H1 (cell line): ENCODE measurements around the gene TNIP1. TPM values are rescaled to one million over a fixed set of nuclear protein-coding genes. Genes with fewer than 3 reads are reported as not detected.

ENCODE experiments used
- GTF2F1 ChIP-seq: IDR thresholded peaks from 2 replicates; pipeline ENCODE4 v1.6.1; 2012; ENCODE audit warnings: low read depth, low read length, improper control_type of control experiment, borderline replicate concordance
- SAP30 ChIP-seq: fragments of 300-600 bp; sonication (generic); IDR thresholded peaks from 2 replicates; pipeline ENCODE4 v1.7.1; 2012; ENCODE audit warnings: low read length, moderate library complexity, mild to moderate bottlenecking, inconsistent platforms; ENCODE audit not compliant: insufficient read depth, insufficient replicate concordance
- polyA plus RNA-seq, 7 experiments: library from polyadenylated mRNA; depleted of rRNA in 3 of 7; stranded (reverse) in 5 of 7; unstranded in 2 of 7; fragments of >200 nt in 5 of 7; fragments of 200-250 nt in 2 of 7; gene quantifications; 1 replicate in 5 of 7; 2 replicates in 1 of 7; 4 replicates in 1 of 7; pipeline versions ENCODE4 v1.2.1 to v1.2.3, GENCODE V29; 2011 to 2013; ENCODE audit warnings: missing spikeins in 2 of 7, mixed read lengths in 2 of 7
- total RNA-seq: library from RNA; stranded (reverse); fragmentation: NEBNext Ultra II Directional; extraction: Animal tissue kit (Norgen Biotek cat#: 25700); gene quantifications from 2 replicates; pipeline ENCODE4 v1.2.1, GENCODE V29; 2021
- TF ChIP-seq, protein P1 (sequence below): fragments of 300-600 bp; sonication (generic); IDR thresholded peaks from 2 replicates; pipeline ENCODE4 v1.7.1; 2012; ENCODE audit warnings: low read length, moderate library complexity, mild to moderate bottlenecking, inconsistent platforms; ENCODE audit not compliant: insufficient replicate concordance

The TNIP1 gene
- total and polyA plus RNA-seq, 2 of the 8 experiments (the other 6 are each of a cell fraction or from before 2014, with no cell fraction given), result 14.2 to 31.9 TPM

- TF ChIP-seq, protein P1, sequence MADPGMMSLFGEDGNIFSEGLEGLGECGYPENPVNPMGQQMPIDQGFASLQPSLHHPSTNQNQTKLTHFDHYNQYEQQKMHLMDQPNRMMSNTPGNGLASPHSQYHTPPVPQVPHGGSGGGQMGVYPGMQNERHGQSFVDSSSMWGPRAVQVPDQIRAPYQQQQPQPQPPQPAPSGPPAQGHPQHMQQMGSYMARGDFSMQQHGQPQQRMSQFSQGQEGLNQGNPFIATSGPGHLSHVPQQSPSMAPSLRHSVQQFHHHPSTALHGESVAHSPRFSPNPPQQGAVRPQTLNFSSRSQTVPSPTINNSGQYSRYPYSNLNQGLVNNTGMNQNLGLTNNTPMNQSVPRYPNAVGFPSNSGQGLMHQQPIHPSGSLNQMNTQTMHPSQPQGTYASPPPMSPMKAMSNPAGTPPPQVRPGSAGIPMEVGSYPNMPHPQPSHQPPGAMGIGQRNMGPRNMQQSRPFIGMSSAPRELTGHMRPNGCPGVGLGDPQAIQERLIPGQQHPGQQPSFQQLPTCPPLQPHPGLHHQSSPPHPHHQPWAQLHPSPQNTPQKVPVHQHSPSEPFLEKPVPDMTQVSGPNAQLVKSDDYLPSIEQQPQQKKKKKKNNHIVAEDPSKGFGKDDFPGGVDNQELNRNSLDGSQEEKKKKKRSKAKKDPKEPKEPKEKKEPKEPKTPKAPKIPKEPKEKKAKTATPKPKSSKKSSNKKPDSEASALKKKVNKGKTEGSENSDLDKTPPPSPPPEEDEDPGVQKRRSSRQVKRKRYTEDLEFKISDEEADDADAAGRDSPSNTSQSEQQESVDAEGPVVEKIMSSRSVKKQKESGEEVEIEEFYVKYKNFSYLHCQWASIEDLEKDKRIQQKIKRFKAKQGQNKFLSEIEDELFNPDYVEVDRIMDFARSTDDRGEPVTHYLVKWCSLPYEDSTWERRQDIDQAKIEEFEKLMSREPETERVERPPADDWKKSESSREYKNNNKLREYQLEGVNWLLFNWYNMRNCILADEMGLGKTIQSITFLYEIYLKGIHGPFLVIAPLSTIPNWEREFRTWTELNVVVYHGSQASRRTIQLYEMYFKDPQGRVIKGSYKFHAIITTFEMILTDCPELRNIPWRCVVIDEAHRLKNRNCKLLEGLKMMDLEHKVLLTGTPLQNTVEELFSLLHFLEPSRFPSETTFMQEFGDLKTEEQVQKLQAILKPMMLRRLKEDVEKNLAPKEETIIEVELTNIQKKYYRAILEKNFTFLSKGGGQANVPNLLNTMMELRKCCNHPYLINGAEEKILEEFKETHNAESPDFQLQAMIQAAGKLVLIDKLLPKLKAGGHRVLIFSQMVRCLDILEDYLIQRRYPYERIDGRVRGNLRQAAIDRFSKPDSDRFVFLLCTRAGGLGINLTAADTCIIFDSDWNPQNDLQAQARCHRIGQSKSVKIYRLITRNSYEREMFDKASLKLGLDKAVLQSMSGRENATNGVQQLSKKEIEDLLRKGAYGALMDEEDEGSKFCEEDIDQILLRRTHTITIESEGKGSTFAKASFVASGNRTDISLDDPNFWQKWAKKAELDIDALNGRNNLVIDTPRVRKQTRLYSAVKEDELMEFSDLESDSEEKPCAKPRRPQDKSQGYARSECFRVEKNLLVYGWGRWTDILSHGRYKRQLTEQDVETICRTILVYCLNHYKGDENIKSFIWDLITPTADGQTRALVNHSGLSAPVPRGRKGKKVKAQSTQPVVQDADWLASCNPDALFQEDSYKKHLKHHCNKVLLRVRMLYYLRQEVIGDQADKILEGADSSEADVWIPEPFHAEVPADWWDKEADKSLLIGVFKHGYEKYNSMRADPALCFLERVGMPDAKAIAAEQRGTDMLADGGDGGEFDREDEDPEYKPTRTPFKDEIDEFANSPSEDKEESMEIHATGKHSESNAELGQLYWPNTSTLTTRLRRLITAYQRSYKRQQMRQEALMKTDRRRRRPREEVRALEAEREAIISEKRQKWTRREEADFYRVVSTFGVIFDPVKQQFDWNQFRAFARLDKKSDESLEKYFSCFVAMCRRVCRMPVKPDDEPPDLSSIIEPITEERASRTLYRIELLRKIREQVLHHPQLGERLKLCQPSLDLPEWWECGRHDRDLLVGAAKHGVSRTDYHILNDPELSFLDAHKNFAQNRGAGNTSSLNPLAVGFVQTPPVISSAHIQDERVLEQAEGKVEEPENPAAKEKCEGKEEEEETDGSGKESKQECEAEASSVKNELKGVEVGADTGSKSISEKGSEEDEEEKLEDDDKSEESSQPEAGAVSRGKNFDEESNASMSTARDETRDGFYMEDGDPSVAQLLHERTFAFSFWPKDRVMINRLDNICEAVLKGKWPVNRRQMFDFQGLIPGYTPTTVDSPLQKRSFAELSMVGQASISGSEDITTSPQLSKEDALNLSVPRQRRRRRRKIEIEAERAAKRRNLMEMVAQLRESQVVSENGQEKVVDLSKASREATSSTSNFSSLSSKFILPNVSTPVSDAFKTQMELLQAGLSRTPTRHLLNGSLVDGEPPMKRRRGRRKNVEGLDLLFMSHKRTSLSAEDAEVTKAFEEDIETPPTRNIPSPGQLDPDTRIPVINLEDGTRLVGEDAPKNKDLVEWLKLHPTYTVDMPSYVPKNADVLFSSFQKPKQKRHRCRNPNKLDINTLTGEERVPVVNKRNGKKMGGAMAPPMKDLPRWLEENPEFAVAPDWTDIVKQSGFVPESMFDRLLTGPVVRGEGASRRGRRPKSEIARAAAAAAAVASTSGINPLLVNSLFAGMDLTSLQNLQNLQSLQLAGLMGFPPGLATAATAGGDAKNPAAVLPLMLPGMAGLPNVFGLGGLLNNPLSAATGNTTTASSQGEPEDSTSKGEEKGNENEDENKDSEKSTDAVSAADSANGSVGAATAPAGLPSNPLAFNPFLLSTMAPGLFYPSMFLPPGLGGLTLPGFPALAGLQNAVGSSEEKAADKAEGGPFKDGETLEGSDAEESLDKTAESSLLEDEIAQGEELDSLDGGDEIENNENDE, result no peak
- no peak for TF ChIP-seq SAP30
- no peak for TF ChIP-seq GTF2F1
These were observed 77.4 kb downstream of the TNIP1 start (continued) for GRCh38 chr5:151003503-151003860.
